Adipocyte (in vitro differentiated cells): Measurements from ENCODE around the gene ANKRD36.
A peak's percentile ranks its signal among the peaks of the same experiment; 100 is the strongest.
"Not testable (repeated sequence)": the region's sequence is repeated elsewhere in the genome, so short reads cannot be mapped to it uniquely, and the experiment has no call there.

Source experiments
- DNase-seq: peaks from one replicate; pipeline ENCODE4 v3.0.0-alpha.2; 2015; ENCODE audit warnings: low read depth
- H3K27me3 ChIP-seq: replicated peaks from 2 replicates; pipeline ENCODE4 v1.7.0; 2013; ENCODE audit warnings: mild to moderate bottlenecking, low read length, moderate library complexity; ENCODE audit not compliant: control insufficient read depth, insufficient read depth
- H3K36me3 ChIP-seq: 2 replicates; pipeline ENCODE4 v1.7.0; 2013; ENCODE audit warnings: low read length, mild to moderate bottlenecking, moderate library complexity; ENCODE audit not compliant: control insufficient read depth, insufficient read depth, severe bottlenecking
- H3K4me1 ChIP-seq: 2 replicates; pipeline ENCODE4 v1.7.0; 2013; ENCODE audit warnings: mild to moderate bottlenecking, low read length, moderate library complexity; ENCODE audit not compliant: control insufficient read depth, insufficient read depth
- H3K4me3 ChIP-seq: 2 replicates; pipeline ENCODE4 v1.7.0; 2013; ENCODE audit warnings: mild to moderate bottlenecking, low read length, moderate library complexity
- H3K9ac ChIP-seq: 2 replicates; pipeline ENCODE4 v1.7.0; 2013; ENCODE audit warnings: mild to moderate bottlenecking, low read length, moderate library complexity
- H3K9me3 ChIP-seq: 2 replicates; pipeline ENCODE4 v1.7.0; 2013; ENCODE audit warnings: mild to moderate bottlenecking, low read length, moderate library complexity; ENCODE audit not compliant: control insufficient read depth

Gene ANKRD36

DNA sequence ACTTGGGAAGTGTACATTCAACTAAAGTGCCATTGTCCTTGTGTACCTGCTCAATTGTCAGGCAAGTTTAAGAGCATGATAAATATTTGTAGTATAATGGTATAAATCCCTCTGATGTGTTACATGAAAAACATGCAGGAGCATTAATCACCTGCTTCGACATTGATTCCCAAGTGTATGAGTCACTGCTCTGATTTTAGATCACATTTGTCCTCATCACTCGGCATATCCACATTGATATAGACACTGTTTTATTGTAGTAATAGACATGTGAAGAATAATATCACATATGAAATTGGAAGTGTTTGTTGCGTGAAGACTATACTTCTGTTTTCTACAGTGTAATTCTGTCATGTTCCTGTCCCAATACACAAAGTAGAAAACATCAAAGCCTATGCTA lies 31.1 kb downstream of the ANKRD36 start:
- not testable (repeated sequence) for H3K9me3 ChIP-seq, DNase-seq, H3K36me3 ChIP-seq, H3K9ac ChIP-seq, H3K27me3 ChIP-seq, H3K4me1 ChIP-seq, H3K4me3 ChIP-seq

DNA sequence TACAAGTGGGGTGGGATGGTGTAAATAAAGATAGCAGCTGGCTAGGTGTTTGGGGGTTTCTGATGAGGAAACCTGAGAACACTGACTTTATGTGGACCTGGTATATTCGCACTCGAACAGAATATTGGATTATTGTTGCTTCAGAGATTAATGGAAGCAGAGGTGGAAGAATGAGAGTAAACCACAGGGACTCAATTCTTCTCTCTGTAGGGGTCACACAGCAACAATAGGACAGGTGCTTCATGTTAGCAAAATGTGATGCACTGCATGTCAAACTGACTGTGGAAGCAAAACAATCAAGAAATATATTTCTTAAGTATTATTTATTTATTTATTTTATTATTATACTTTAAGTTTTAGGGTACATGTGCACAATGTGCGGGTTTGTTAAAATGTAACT lies 53.6 kb downstream of the ANKRD36 start:
- not testable (repeated sequence) for DNase-seq, H3K27me3 ChIP-seq, H3K9ac ChIP-seq, H3K4me1 ChIP-seq, H3K9me3 ChIP-seq, H3K36me3 ChIP-seq, H3K4me3 ChIP-seq

DNA sequence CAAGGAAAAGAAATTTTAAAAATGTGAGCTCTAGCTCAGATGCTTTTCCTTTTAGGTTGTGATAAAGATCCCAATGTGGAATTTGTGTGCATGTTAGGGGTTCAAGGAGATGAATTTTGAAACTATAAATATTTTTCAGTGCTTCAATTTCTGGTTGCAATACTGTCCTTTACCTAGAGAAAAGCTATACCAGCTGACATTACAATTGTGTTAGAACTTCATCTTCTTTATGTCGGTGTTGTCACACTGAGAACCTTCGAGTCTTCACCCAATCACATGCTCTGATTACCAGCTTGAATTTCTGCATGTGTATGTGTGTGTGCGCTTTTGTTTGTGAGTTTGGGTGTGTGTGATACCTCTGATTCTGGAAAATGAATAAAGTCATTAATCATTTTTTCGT lies 55.0 kb downstream of the ANKRD36 start:
- not testable (repeated sequence) for H3K27me3 ChIP-seq, DNase-seq

DNA sequence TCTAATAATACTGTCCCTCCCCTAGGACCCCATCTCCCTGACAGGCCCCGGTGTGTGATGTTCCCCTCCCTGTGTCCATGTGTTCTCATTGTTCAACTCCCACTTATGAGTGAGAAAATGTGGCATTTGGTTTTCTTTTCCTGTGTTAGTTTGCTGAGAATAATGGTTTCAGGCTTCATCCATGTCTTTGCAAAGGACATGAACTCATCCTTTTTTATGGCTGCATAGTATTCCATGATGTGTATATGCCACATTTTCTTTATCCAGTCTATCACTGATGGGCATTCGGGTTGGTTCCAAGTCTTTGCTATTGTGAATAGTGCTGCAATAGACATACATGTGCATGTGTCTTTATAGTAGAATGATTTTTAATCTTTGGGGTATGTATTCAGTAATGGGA lies 55.6 kb downstream of the ANKRD36 start:
- H3K9me3 ChIP-seq, H3K9ac ChIP-seq, H3K4me3 ChIP-seq, H3K27me3 ChIP-seq, H3K4me1 ChIP-seq, DNase-seq, H3K36me3 ChIP-seq: not testable (repeated sequence)

More for the DNA sequence above, 55.0 kb downstream of the ANKRD36 start:
- H3K9ac ChIP-seq, H3K9me3 ChIP-seq, H3K4me1 ChIP-seq, H3K36me3 ChIP-seq, H3K4me3 ChIP-seq: not testable (repeated sequence)

DNA sequence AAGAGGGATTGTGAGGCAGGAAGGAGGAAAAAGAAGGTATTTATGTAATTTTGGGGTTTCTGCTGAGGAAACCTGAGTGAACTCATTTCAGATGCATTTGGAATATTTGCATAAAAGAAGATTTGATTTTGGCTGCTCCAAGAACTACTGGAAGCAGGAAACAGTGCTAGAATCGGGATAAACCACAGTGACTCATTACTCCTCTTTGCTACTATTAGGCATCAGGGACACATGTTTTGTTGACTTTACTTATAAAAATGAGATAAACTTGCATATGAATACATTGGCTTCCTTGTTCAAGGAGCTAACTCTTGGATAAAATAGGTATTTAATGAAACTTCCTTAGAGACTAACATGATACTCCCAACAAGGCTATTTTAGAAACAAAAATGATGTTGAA lies 67.4 kb downstream of the ANKRD36 start:
- H3K4me3 ChIP-seq, H3K36me3 ChIP-seq, H3K9me3 ChIP-seq, H3K27me3 ChIP-seq, H3K9ac ChIP-seq, H3K4me1 ChIP-seq: not testable (repeated sequence)
- peak; percentile 10 for DNase-seq

DNA sequence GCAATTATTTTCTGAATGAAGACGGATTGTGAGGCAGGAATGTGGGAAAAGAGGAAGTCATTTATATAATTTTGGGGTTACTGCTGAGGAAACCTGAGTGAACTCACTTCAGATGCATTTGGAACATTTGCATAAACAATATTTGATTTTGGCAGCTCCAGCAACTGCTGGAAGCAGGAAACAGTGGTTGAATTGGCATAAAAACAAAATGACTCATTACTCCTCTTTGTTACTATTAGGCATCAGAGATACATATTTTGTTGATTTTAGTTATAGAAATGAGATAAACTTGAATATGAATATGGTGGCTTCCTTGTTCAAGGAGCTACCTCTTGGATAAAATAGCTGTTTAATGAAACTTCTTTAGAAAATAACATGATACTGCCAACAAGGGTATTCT lies 82.4 kb downstream of the ANKRD36 start:
- not testable (repeated sequence) for H3K9me3 ChIP-seq, H3K4me1 ChIP-seq, H3K27me3 ChIP-seq, H3K4me3 ChIP-seq, H3K9ac ChIP-seq
- peak; percentile 76 for DNase-seq
- peaks cover 33% of the 10 kb centered on the region for H3K36me3 ChIP-seq

DNA sequence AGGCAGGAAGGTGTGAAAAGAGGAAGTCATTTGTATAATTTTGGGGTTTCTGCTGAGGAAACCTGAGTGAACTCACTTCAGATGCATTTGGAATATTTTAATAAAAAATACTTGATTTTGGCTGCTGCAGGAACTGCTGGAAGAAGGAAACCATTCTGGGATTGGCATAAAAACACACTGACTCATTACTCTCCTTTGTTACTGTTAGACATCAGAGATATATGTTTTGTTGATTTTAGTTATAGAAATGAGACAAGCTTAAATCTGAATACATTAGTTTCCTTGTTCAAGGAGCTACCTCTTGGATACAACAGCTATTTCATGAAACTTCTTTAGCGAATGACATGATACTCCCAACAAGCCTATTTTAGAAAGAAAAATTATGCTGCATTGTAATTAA lies 84.3 kb downstream of the ANKRD36 start:
- H3K4me1 ChIP-seq, H3K9ac ChIP-seq, DNase-seq, H3K27me3 ChIP-seq, H3K9me3 ChIP-seq, H3K4me3 ChIP-seq: not testable (repeated sequence)
- peaks cover 30% of the 10 kb centered on the region for H3K36me3 ChIP-seq

DNA sequence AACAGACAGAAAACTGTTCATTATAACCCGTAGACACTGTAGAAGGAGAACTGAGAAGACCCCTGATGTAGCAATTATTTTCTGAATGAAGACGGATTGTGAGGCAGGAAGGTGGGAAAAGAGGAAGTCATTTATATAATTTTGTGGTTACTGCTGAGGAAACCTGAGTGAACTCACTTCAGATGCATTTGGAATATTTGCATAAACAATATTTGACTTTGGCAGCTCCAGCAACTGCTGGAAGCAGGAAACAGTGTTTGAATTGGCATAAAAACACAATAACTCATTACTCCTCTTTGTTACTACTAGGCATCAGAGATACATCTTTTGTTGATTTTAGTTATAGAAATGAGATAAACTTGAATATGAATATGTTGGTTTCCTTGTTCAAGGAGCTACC lies 87.9 kb downstream of the ANKRD36 start:
- H3K9ac ChIP-seq, H3K9me3 ChIP-seq, H3K27me3 ChIP-seq, DNase-seq, H3K4me1 ChIP-seq, H3K4me3 ChIP-seq: not testable (repeated sequence)
- H3K36me3 ChIP-seq: peaks cover 25% of the 10 kb centered on the region

DNA sequence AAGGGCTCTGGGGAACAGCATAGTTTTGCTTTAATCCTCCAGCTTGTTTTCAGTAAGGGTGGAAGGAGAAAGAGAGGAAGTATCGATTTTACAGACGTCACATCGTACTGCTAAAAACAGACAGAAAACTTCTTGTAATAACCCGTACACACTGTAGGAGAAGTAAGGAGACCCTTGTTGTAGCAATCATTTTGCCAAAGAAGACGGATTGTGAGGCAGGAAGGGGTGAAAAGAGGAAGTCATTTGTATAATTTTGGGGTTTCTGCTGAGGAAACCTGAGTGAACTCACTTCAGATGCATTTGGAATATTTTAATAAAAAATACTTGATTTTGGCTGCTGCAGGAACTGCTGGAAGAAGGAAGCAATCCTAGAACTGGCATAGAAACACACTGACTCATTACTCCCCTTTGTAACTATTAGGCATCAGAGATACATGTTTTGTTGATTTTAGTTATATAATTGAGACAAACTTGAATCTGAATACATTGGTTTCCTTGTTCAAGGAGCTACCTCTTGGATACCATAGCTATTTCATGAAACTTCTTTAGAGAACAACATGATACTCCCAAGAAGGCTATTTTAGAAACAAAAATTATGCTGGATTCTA lies 89.8 kb downstream of the ANKRD36 start:
- not testable (repeated sequence) for H3K9me3 ChIP-seq, H3K27me3 ChIP-seq
- peak; percentile 14 for DNase-seq
- peaks cover 18% of the 10 kb centered on the region for H3K36me3 ChIP-seq
- peak overlapping the region; percentile 42 for H3K4me3 ChIP-seq
- peak overlapping the region; percentile 16 for H3K9ac ChIP-seq
- H3K4me1 ChIP-seq: peaks cover 19% of the 10 kb centered on the region

DNA sequence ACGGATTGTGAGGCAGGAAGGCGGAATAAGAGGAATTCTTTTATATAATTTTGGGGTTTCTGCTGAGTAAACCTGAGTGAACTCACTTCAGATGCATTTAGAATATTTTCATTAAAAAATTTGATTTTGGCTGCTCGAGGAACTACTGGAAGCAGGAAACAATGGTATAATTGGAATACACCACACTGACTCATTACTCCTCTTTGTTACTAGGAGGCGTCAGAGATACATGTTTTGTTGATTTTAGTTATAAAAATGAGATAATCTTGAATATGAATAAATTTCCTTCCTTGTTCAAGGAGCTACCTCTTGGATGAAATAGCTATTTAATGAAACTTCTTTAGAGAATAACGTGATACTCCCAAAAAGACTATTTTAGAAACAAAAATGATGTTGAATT lies 97.4 kb downstream of the ANKRD36 start:
- no peak overlapping the region for H3K4me3 ChIP-seq
- H3K9ac ChIP-seq: no peak overlapping the region
- no peaks in the 10 kb centered on the region for H3K9me3 ChIP-seq
- H3K36me3 ChIP-seq: peaks cover 8% of the 10 kb centered on the region
- no peak for DNase-seq
- no peaks in the 10 kb centered on the region for H3K27me3 ChIP-seq
- H3K4me1 ChIP-seq: peaks cover 16% of the 10 kb centered on the region

DNA sequence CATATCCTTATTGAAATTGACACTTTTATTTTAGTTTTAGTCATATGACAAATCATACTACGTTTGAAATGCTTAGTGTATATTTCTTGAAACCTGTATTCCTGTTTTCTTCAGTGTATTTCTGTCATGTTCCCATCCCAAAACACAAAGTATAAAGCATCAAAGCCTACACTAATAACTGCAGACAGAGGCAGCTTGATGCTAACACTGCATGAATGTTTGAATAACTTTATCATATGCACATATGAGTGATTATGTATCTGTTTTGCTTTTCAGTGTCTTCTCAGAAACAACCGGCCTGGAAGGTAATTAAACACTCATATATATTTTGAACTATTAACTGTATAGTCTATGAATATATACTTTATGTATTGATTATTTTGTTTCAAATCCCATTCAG lies 102.1 kb downstream of the ANKRD36 start:
- not testable (repeated sequence) for DNase-seq, H3K4me3 ChIP-seq, H3K9me3 ChIP-seq, H3K4me1 ChIP-seq, H3K27me3 ChIP-seq, H3K9ac ChIP-seq
- peaks cover 11% of the 10 kb centered on the region for H3K36me3 ChIP-seq

DNA sequence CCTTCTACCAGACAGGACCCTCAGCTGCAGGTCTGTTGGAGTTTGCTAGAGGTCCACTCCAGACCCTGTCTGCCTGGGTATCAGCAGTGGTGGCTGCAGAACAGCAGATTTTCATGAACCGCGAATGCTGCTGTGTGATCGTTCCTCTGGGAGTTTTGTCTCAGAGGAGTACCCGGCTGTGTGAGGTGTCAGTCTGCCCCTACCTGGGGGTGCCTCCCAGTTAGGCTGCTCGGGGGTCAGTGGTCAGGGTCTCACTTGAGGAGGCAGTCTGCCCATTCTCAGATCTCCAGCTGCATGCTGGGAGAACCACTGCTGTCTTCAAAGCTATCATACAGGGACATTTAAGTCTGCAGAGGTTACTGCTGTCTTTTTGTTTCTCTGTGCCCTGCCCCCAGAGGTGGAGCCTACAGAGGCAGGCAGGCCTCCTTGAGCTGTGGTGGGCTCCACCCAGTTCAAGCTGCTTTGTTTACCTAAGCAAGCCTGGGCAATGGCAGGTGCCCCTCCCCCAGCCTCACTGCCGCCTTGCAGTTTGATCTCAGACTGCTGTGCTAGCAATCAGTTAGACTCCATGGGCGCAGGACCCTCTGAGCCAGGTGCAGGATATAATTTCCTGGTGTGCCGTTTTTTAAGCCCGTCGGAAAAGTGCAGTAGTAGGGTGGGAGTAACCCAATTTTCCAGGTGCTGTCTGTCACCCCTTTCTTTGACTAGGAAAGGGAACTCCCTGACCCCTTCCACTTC lies 118.1 kb downstream of the ANKRD36 start:
- H3K9me3 ChIP-seq, DNase-seq, H3K27me3 ChIP-seq, H3K4me1 ChIP-seq, H3K36me3 ChIP-seq, H3K9ac ChIP-seq, H3K4me3 ChIP-seq: not testable (repeated sequence)
